ENCODE results near the gene PLA2G4E. TPM values are rescaled to one million over a fixed set of nuclear protein-coding genes. Genes with fewer than 3 reads are reported as not detected.

PLA2G4E gene
- total RNA-seq, 4 donors from 2014 or later, result not detected

DNA sequence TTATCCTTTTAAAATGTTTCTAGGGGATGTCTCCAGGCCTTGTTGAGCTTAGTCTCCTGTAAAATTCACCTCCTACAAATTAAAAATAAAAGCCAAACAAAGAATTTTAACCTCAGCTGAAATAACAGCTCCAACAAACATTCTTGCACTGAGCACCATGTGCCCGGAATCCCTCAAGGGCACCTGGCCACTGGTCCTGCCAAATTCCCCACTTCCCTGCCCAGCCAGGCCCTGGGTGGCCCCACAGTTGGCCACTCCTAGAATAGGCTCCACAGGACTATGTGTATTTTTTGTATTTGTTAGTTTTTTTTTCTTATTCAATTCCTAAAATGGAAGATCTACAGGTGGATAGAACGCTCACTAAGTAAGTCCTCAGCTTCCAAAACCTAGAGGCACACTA lies 33.1 kb upstream of the PLA2G4E start:
- intact Hi-C loops (cut with DNase I), result no loop called here
- no peak overlapping the region for H3K4me3 ChIP-seq (replicated peaks in 1 of 3)
- H3K27me3 ChIP-seq, result no peaks in the 10 kb centered on the region
- DNase-seq, result peak; percentile 94 to 95
- no peaks in the 10 kb centered on the region for H3K36me3 ChIP-seq
- H3K27ac ChIP-seq, result peak overlapping the region; percentile 80 to 87 (median 84)
- TF ChIP-seq POLR2A (IDR thresholded peaks at IDR 0.05), result peak in 1 of 2 donors; percentile 21
- no peak for TF ChIP-seq CTCF (IDR thresholded peaks at IDR 0.05)
- 19 to 39% methylated on average over 2 of the region's 2 CpGs for WGBS, 2 donors
- no peaks in the 10 kb centered on the region for H3K9me3 ChIP-seq
- peaks cover 26 to 41% of the 10 kb centered on the region in 2 donors for H3K4me1 ChIP-seq

DNA sequence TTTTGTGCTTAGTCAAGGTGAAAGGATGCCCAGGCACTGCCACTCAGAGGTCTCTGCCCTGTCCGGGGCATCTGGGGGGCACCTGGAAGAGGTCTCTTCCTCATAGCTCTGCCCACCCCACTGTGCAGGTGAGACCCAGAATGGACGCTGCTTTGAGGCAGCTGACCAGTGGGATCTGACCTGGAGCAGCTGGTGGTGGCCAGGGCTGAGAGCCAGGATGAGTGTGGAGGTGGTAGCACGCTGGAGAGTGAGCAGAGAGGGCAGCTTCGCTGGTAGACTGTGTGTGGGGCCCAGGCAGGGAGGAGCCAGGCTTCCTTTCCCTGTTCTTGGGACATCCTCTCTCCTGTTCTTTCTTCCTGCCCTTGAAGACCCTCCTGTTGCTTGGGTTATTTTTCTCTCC lies 32.2 kb upstream of the PLA2G4E start:
- no peak overlapping the region for H3K4me3 ChIP-seq (replicated peaks in 1 of 3)
- H3K9me3 ChIP-seq, result no peaks in the 10 kb centered on the region
- TF ChIP-seq POLR2A (IDR thresholded peaks at IDR 0.05) (peak in 1 of 2 donors; percentile 16), CTCF (IDR thresholded peaks at IDR 0.05) (no peak)
- H3K4me1 ChIP-seq, result peaks cover 25 to 35% of the 10 kb centered on the region in 2 donors
- 41 to 48% methylated on average over 4 of the region's 4 CpGs for WGBS, 2 donors
- H3K27me3 ChIP-seq, result no peaks in the 10 kb centered on the region
- H3K27ac ChIP-seq, result peak overlapping the region; percentile 80 to 87 (median 84)
- H3K36me3 ChIP-seq, result no peaks in the 10 kb centered on the region
- peak; percentile 64 to 73 for DNase-seq
- intact Hi-C loops (cut with DNase I), result no loop called here

DNA sequence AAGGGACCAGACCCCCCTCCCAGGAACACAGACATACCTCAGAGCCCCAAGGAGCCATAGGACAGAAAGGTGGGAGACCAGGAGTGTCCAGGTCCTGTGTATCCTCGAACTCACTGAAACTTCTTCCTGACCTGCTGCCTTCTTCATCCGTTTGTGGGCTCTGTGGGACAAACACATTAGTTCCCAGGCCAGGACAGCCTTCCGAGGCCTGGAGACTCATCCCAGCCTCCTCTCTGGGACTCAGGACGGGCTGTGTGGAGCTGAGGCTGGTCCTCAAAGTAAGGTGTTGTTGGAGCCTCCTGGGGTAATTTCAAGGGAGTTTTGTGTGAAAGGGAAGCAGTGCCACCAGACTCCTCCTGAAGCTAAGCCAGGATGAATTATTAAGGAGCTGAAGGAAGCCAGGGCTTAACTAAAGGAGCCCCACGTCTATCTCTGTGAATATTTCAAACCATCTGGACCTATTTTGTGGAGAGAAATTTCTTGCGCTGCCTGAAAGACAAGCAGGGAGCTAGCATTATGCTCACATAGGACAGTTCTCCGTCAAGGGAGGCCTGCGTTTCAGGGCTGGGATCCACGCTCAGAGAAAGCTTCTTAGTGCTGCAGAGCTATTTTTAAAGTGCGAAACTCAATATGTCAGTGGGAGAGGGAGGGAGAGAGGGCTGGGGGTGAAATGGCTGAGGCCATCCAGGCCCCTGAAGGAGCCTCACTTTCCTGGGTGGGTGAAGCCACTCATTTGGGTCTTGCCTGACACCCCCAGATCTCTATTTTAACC lies 29.8 kb upstream of the PLA2G4E start:
- Histone ChIP-seq H3K4me3 (replicated peaks in 1 of 3) (no peak overlapping the region), H3K36me3 (no peaks in the 10 kb centered on the region), H3K4me1 (peaks cover 23 to 27% of the 10 kb centered on the region in 2 donors), H3K9me3 (no peaks in the 10 kb centered on the region), H3K27me3 (no peaks in the 10 kb centered on the region), H3K27ac (no peak overlapping the region)
- TF ChIP-seq POLR2A (IDR thresholded peaks at IDR 0.05), result no peak
- intact Hi-C loops (cut with DNase I), result no loop called here
- no peak for DNase-seq
- WGBS, 2 donors, result 79 to 83% methylated on average over 10 of the region's 10 CpGs

GRCh38 chr15:42048821-42049200 lies 28.0 kb upstream of the PLA2G4E start:
- no peaks in the 10 kb centered on the region for H3K9me3 ChIP-seq
- intact Hi-C loops (cut with DNase I), result no loop called here
- no peak for TF ChIP-seq POLR2A (IDR thresholded peaks at IDR 0.05)
- TF ChIP-seq CTCF (IDR thresholded peaks at IDR 0.05), result no peak
- WGBS, 2 donors, result 81 to 83% methylated on average over 8 of the region's 8 CpGs
- no peaks in the 10 kb centered on the region for H3K27me3 ChIP-seq
- no peak overlapping the region for H3K4me3 ChIP-seq (replicated peaks in 1 of 3)
- no peak overlapping the region for H3K27ac ChIP-seq
- H3K36me3 ChIP-seq, result no peaks in the 10 kb centered on the region
- DNase-seq, result no peak
- peaks cover 16 to 27% of the 10 kb centered on the region in 2 donors for H3K4me1 ChIP-seq

GRCh38 chr15:42048080-42048820 lies 27.4 kb upstream of the PLA2G4E start:
- Histone ChIP-seq H3K27ac (no peak overlapping the region), H3K9me3 (no peaks in the 10 kb centered on the region)
- WGBS, 2 donors, result 96% methylated on average over 9 of the region's 9 CpGs

More at GRCh38 chr15:42048080-42048820, 27.4 kb upstream of the PLA2G4E start:
- no peak overlapping the region for H3K4me3 ChIP-seq (replicated peaks in 1 of 3)
- TF ChIP-seq CTCF (IDR thresholded peaks at IDR 0.05), result no peak
- TF ChIP-seq POLR2A (IDR thresholded peaks at IDR 0.05), result no peak
- no peaks in the 10 kb centered on the region for H3K36me3 ChIP-seq
- H3K4me1 ChIP-seq, result peaks cover 11 to 22% of the 10 kb centered on the region in 2 donors
- intact Hi-C loops (cut with DNase I), result no loop called here
- H3K27me3 ChIP-seq, result no peaks in the 10 kb centered on the region
- DNase-seq, result no peak
